ENCODE measurements around the gene GRID2. TPM values are rescaled to one million over a fixed set of nuclear protein-coding genes. Genes with fewer than 3 reads are reported as not detected.

The GRID2 gene
- total and polyA plus RNA-seq, 9 of the 15 experiments (the other 6 are each of a cell fraction or from before 2014, with no cell fraction given) = 0.04 TPM; not detected in 7

- Histone ChIP-seq H3K9me1 (ENCODE audit: control insufficient read depth, insufficient read depth, low read length) (no peaks in the 10 kb centered on the region), H3K4me3 (no peak overlapping the region), H3K36me3 (ENCODE audit: control insufficient read depth, insufficient read depth, low read length) (no peaks in the 10 kb centered on the region), H3K4me1 (replicated peaks in 1 of 2; ENCODE audit: control insufficient read depth in 2 of 2, insufficient read depth in 2 of 2, low read length in 2 of 2) (no peaks in the 10 kb centered on the region), H3K79me2 (ENCODE audit: control insufficient read depth, insufficient read depth, low read length) (no peaks in the 10 kb centered on the region), H3K27ac (ENCODE audit: extremely low read depth, low read depth, low read length) (no peak overlapping the region), H3K4me2 (ENCODE audit: insufficient read depth, low read length) (no peak overlapping the region), H4K20me1 (replicated peaks; ENCODE audit: control insufficient read depth, insufficient read depth, low read length) (no peaks in the 10 kb centered on the region), H3K9ac (ENCODE audit: insufficient read depth in 1 of 2, low read depth in 2 of 2, low read length in 2 of 2) (no peak overlapping the region), H3K9me3 (replicated peaks; ENCODE audit: control insufficient read depth, insufficient read depth, low read depth, low read length) (no peaks in the 10 kb centered on the region), H3K27me3 (ENCODE audit: control insufficient read depth in 2 of 2, insufficient read depth in 2 of 2, low read length in 2 of 2) (no peaks in the 10 kb centered on the region), H2AFZ (ENCODE audit: low read depth, low read length) (no peak overlapping the region)
- ChIA-PET POLR2A (no interaction called here), CTCF (ENCODE audit: low intra/inter-chr PET ratio) (no interaction called here)
- in situ Hi-C loops (cut with MboI) = no loop called here
- no peak for FAIRE-seq
- TF ChIP-seq FOXM1 (IDR thresholded peaks at IDR 0.05; ENCODE audit: low read depth) (no peak), FOXM1 (CRISPR knock-in tag; IDR thresholded peaks at IDR 0.05; ENCODE audit: low read depth) (no peak), HNRNPUL1 (IDR thresholded peaks at IDR 0.05; ENCODE audit: low read length) (no peak), ZNF239 (CRISPR knock-in tag; IDR thresholded peaks at IDR 0.05) (no peak), SMC3 (conservative IDR thresholded peaks at IDR 0.05; ENCODE audit: insufficient read depth, low read depth, low read length) (no peak), ZNF197 (CRISPR knock-in tag; IDR thresholded peaks at IDR 0.05; ENCODE audit: low read depth) (no peak), FOXP1 (CRISPR knock-in tag; IDR thresholded peaks at IDR 0.05) (no peak), TOE1 (IDR thresholded peaks at IDR 0.05; ENCODE audit: borderline replicate concordance) (no peak), TOE1 (CRISPR knock-in tag; IDR thresholded peaks at IDR 0.05; ENCODE audit: borderline replicate concordance, low read depth) (no peak), DPF2 (IDR thresholded peaks at IDR 0.05) (no peak), PURB (CRISPR knock-in tag; IDR thresholded peaks at IDR 0.05; ENCODE audit: low read depth) (no peak), ZC3H8 (IDR thresholded peaks at IDR 0.05) (no peak), ZNF79 (CRISPR knock-in tag; IDR thresholded peaks at IDR 0.05; ENCODE audit: low read depth) (no peak), HNRNPH1 (optimal IDR thresholded peaks at IDR 0.05; ENCODE audit: low read depth, low read length) (no peak)
- TF ChIP-seq, protein P1, sequence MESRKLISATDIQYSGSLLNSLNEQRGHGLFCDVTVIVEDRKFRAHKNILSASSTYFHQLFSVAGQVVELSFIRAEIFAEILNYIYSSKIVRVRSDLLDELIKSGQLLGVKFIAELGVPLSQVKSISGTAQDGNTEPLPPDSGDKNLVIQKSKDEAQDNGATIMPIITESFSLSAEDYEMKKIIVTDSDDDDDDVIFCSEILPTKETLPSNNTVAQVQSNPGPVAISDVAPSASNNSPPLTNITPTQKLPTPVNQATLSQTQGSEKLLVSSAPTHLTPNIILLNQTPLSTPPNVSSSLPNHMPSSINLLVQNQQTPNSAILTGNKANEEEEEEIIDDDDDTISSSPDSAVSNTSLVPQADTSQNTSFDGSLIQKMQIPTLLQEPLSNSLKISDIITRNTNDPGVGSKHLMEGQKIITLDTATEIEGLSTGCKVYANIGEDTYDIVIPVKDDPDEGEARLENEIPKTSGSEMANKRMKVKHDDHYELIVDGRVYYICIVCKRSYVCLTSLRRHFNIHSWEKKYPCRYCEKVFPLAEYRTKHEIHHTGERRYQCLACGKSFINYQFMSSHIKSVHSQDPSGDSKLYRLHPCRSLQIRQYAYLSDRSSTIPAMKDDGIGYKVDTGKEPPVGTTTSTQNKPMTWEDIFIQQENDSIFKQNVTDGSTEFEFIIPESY (CRISPR knock-in tag; IDR thresholded peaks at IDR 0.05) = no peak
- BruUV-seq (replicated peaks) = no TSS peak
- intact Hi-C loops (cut with micrococcal nuclease) = no loop called here
- DNase-seq (ENCODE audit: extremely low read depth in 1 of 4, low spot score in 3 of 4) = no peak
- 0% methylated on average over 1 of the region's 1 CpG for WGBS (ENCODE audit: insufficient coverage, low coverage, missing lambda C conversion rate)
- ATAC-seq = no peak
These were observed 193.4 kb downstream of the GRID2 start for GRCh38 chr4:92497141-92497540.
